H1 (cell line): ENCODE measurements around the gene PLOD1. TPM values are rescaled to one million over a fixed set of nuclear protein-coding genes. Genes with fewer than 3 reads are reported as not detected.

ENCODE experiments used
- CEBPB ChIP-seq: IDR thresholded peaks from 2 replicates; pipeline ENCODE4 v1.6.1; 2012; ENCODE audit warnings: low read depth, low read length
- CHD7 ChIP-seq: fragments of 300-600 bp; sonication (generic); IDR thresholded peaks from 2 replicates; pipeline ENCODE4 v1.7.1; 2012; ENCODE audit warnings: low read length, moderate library complexity, mild to moderate bottlenecking, inconsistent platforms; ENCODE audit not compliant: insufficient replicate concordance
- KDM4A ChIP-seq: IDR thresholded peaks from one replicate; pipeline ENCODE4 v1.7.1; 2012; ENCODE audit warnings: low read depth, mild to moderate bottlenecking, moderate library complexity, low read length, inconsistent platforms; ENCODE audit not compliant: severe bottlenecking
- NANOG ChIP-seq: IDR thresholded peaks from 2 replicates; pipeline ENCODE4 v1.6.1; 2011; ENCODE audit warnings: low read length, low read depth, mild to moderate bottlenecking, inconsistent platforms; ENCODE audit not compliant: insufficient read depth, poor library complexity, severe bottlenecking
- POLR2AphosphoS5 ChIP-seq: IDR thresholded peaks from 2 replicates; pipeline ENCODE4 v1.6.1; 2011; ENCODE audit warnings: low read depth, low read length
- RAD21 ChIP-seq, 2 experiments: IDR thresholded peaks in 1 of 2; conservative IDR thresholded peaks in 1 of 2; 2 replicates each; pipeline ENCODE4 v1.6.1; 2011; ENCODE audit warnings: low read depth in 2 of 2, low read length in 2 of 2, improper control_type of control experiment in 1 of 2, inconsistent platforms in 1 of 2, mild to moderate bottlenecking in 1 of 2, moderate library complexity in 1 of 2
- SIRT6 ChIP-seq: IDR thresholded peaks from one replicate; pipeline ENCODE4 v1.7.1; 2012; ENCODE audit warnings: low read length, inconsistent platforms
- SIX5 ChIP-seq: IDR thresholded peaks from 2 replicates; pipeline ENCODE4 v1.6.1; 2011; ENCODE audit warnings: mild to moderate bottlenecking, low read depth, low read length
- TBP ChIP-seq: IDR thresholded peaks from 2 replicates; pipeline ENCODE4 v1.6.1; 2011; ENCODE audit warnings: low read depth, low read length, improper control_type of control experiment
- TCF12 ChIP-seq: IDR thresholded peaks from 2 replicates; pipeline ENCODE4 v1.6.1; 2011; ENCODE audit warnings: low read depth, mild to moderate bottlenecking, low read length
- polyA plus RNA-seq, 7 experiments: library from polyadenylated mRNA; depleted of rRNA in 3 of 7; stranded (reverse) in 5 of 7; unstranded in 2 of 7; fragments of >200 nt in 5 of 7; fragments of 200-250 nt in 2 of 7; gene quantifications; 1 replicate in 5 of 7; 2 replicates in 1 of 7; 4 replicates in 1 of 7; pipeline versions ENCODE4 v1.2.1 to v1.2.3, GENCODE V29; 2011 to 2013; ENCODE audit warnings: missing spikeins in 2 of 7, mixed read lengths in 2 of 7
- total RNA-seq: library from RNA; stranded (reverse); fragmentation: NEBNext Ultra II Directional; extraction: Animal tissue kit (Norgen Biotek cat#: 25700); gene quantifications from 2 replicates; pipeline ENCODE4 v1.2.1, GENCODE V29; 2021

The PLOD1 gene
- total and polyA plus RNA-seq, 2 of the 8 experiments (the other 6 are each of a cell fraction or from before 2014, with no cell fraction given) = 44.9 to 51.8 TPM

GRCh38 chr1:11979851-11980675 lies 45.5 kb downstream of the PLOD1 start, which contains the start of gene MFN2 (continued):
- TF ChIP-seq KDM4A (peak; percentile 100), SIX5 (peak; percentile 55; the same call in 1 of the 2 replicates), CEBPB (no peak), RAD21 (IDR thresholded peaks at IDR 0.05 in 1 of 2, conservative IDR thresholded peaks at IDR 0.05 in 1 of 2; ENCODE audit: low read depth in 2 of 2, low read length in 2 of 2) (no peak), TCF12 (no peak), TBP (peak; percentile 92), SIRT6 (no peak), POLR2AphosphoS5 (peak; percentile 96), CHD7 (no peak), NANOG (no peak)
